LoVo (cell line): ENCODE data around the gene DEPDC1.
"Not testable (repeated sequence)": the region's sequence is repeated elsewhere in the genome, so short reads cannot be mapped to it uniquely, and the experiment has no call there.

Source experiments
- DNase-seq: peaks from one replicate; pipeline ENCODE4 v3.0.0-alpha.2; 2016; ENCODE audit warnings: low spot score

Gene DEPDC1

GRCh38 chr1:68476626-68477025 lies 20.3 kb downstream of the DEPDC1 start:
- not testable (repeated sequence) for DNase-seq

GRCh38 chr1:68473060-68473459 lies 23.8 kb downstream of the DEPDC1 start:
- no peak for DNase-seq

GRCh38 chr1:68470388-68470970 lies 26.4 kb downstream of the DEPDC1 start:
- DNase-seq: peak; percentile 10

DNA sequence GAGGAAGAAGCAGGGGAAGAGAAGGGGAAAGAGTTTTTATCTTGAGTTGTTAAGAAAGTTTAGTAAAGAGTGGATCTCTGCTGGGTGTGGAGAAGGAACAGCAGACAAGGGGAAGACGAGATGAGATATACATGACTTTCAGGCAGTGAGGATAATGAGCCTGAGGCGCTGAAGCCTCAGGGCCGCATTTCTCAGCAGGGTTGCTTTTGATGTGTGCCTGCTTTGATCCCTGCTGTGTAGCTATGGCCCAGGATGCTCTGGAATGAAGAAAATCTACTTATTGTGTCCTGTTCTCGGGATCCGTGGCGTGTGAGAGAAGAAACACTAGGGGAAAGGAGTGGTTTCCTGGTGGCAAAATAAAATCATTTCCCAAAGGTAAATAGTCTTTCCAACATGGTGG lies 32.0 kb downstream of the DEPDC1 start:
- no peak for DNase-seq

- DNase-seq: no peak
Measured at GRCh38 chr1:68460935-68461334, 35.9 kb downstream of the DEPDC1 start.

DNA sequence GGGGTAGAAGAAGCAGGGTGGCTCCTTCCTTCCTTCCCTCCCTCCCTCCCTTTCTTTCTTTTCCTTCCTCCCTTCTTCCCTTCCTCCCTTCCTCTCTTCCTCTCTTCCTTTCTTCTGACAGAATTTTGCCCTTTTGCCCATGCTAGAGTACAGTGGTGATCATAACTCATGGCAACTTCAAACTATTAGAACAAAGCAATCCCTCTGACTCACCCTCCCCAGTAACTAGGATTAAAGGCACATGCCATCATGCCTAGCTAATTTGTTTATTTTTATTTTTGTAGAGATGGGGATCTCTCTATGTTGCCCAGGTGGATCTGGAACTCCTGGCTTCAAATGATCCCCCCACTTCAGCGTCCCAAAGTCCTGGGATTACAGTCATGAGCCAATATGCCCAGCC lies 37.1 kb downstream of the DEPDC1 start:
- no peak for DNase-seq

GRCh38 chr1:68459091-68459490 lies 37.8 kb downstream of the DEPDC1 start:
- no peak for DNase-seq

GRCh38 chr1:68456202-68456601 lies 40.7 kb downstream of the DEPDC1 start:
- no peak for DNase-seq

GRCh38 chr1:68454534-68454933 lies 42.3 kb downstream of the DEPDC1 start:
- DNase-seq: no peak

DNA sequence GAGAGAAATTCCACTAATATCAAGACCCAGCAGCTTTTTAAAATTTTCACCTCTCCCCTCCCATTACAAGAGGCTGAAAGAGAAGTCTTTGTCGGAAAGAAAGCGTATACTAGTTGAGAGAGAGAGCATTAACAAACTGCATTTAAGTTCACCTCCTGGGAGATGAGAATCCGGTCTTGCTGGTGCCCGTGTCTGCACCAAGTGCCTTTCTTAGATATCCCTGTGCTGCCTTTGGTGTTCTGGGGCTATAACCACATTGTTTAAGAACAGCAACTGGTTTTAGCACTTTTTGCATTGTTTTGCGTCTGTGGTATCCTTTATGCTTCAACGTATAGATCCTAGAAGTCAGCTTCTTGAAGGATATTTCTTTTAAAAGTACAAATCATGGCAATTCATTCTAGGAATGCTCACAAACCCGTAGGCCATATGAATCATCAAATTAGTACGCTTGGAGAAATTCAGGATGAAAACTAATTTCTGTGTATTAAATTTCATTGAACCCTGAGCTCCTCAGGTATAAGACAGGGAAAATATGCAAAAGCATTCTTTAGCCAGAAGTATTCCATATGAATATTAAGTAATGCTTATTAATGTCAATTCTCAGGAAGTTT lies 43.7 kb downstream of the DEPDC1 start:
- no peak for DNase-seq

DNA sequence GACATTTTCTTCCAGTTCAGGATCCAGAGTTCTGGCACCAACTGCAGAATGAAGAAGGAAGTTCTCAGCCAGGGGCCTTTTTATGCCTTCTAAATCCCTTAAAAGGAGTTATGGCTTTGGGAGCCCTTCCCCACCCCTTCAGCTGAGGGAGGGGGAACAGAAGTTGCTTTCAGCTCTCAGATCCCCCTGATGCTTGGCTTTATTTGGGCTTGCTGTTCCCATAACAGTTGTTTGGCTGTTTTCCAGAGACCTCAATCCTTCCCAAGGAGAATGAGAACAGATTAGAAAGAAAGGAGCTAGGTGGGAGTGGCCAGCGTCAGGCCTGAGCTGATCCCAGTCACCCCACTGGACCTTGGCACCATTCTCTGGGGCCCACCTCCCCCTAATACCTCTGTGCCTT lies 47.0 kb downstream of the DEPDC1 start, which contains the start of gene RPE65:
Gene RPE65 (minus strand): TSS at position 54 of the 400 bp plus-strand sequence. CDS start 49 bp downstream, at position 5.
- no peak for DNase-seq

DNA sequence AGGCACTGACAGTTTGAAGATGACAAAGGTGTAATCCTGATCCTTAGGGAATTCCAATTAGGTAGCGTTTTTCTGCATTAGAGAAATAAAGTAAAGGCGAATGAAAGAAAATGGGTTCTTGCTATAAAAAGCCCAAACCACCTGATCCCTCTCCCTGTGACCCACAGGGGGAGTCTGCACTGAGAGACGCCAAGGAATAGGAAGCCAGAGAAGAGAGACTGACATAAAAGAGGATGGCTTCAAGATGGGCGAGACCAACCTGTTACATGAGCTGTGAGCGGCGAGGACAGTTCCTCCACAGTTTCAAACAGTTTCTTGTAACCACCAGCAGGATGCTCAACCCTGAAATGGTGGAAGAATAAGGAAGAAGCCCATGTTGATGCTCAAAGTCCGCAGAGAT lies 48.5 kb downstream of the DEPDC1 start:
- no peak for DNase-seq

- no peak for DNase-seq
Measured at GRCh38 chr1:68445709-68446108, 51.2 kb downstream of the DEPDC1 start.

- peak; percentile 41 for DNase-seq
Measured at GRCh38 chr1:68442822-68443556, 53.9 kb downstream of the DEPDC1 start.

GRCh38 chr1:68442006-68442405 lies 54.9 kb downstream of the DEPDC1 start:
- DNase-seq: no peak

- DNase-seq: no peak
Measured at GRCh38 chr1:68438310-68438709, 58.6 kb downstream of the DEPDC1 start.

DNA sequence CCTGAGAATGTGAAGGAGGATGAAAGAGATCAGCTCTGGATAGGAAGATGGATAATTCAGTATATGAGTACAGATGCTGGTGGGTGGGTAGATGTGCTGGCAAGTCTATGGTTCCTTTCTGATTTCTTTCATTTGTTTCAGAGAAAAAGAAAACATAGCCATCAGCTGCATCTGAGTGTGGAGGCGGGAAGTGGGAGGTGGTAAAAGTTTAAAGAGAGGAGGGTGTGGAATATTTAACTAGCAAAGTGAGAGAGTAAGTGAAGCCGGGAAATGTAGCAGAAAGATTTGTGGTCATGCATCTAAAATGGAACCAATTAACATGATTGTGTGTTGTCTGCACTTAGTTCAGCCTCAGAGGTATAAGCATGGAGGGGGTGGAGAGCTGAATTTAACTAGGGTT lies 63.5 kb downstream of the DEPDC1 start:
- no peak for DNase-seq

DNA sequence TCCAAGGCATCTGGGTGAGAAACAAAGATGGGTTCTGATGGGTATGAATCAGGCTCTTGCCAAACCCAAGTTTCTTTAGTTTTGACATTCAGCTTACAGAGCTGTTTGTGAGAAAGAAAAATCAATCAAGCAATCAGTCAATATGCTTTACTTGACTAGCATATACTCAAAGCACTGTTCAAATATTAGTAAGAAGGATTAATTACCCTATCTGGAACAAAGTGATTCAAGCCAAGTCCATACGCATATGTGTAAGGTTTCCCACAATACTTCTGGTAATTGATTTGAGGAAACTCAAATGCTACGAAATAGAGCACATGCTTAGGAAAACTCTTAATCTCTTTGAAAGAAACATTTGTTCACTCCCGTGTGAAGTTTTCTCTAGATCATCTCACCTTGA lies 65.8 kb downstream of the DEPDC1 start:
- no peak for DNase-seq

- no peak for DNase-seq
Measured at GRCh38 chr1:68429233-68429808, 67.6 kb downstream of the DEPDC1 start.

DNA sequence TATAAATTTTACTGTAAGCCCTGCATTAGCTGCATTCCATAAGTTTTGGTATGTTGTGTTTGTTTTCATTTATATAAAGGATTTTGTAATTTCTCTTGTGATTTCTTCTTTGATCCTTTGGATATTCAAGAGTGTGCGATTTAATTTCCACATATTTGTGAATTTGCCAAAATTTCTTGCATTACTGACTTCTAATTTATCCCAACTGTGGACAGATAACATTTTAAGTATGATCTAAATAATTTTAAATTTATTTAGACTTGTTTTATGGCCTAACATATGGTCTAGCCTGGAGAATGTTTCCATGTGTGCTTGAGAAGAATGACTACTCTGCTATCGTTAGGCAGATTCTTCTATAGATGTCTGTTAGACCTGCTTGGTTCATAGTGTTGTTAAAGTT lies 70.3 kb downstream of the DEPDC1 start:
- DNase-seq: no peak
